ENCODE results near the gene KIF26A.

The KIF26A gene

DNA sequence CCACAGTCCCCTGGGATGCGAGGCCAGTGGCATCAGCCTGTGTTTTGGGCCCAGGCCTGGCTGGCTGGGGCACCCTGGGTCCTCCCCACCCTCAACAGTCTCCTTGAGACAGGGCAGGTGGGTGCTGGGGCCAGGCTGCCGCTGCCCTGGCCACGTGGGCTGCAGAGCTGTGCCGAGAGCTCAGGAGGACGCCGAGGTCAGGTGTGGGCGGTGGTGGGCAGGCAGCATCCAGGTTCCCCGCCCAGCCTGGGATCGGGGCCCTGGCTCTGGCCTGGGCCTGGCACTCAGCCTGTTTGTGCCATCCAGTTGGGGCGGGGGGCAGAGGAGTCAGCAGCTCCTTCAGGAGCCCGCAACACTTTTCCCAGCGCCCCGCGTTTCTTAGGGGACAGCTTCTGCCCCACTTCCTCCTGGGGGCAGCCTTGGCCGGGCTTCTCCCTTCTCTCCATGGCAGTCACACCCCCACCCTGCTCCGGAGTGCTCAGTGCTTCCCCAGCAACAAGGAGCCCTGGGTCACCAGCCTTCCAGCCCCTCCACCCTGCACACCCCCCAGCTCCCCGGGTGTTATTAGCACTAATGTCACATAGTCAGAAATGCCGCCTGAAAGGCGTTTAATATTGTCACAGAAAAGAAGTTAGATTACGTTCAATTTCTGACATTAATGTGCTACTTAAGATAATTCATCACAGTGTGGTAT, 30.8 kb downstream of the KIF26A start:
- no peak overlapping the region for H3K4me3 ChIP-seq (ENCODE audit: low read depth, low read length)
- TF ChIP-seq, protein P1, sequence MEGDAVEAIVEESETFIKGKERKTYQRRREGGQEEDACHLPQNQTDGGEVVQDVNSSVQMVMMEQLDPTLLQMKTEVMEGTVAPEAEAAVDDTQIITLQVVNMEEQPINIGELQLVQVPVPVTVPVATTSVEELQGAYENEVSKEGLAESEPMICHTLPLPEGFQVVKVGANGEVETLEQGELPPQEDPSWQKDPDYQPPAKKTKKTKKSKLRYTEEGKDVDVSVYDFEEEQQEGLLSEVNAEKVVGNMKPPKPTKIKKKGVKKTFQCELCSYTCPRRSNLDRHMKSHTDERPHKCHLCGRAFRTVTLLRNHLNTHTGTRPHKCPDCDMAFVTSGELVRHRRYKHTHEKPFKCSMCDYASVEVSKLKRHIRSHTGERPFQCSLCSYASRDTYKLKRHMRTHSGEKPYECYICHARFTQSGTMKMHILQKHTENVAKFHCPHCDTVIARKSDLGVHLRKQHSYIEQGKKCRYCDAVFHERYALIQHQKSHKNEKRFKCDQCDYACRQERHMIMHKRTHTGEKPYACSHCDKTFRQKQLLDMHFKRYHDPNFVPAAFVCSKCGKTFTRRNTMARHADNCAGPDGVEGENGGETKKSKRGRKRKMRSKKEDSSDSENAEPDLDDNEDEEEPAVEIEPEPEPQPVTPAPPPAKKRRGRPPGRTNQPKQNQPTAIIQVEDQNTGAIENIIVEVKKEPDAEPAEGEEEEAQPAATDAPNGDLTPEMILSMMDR (IDR thresholded peaks at IDR 0.05; ENCODE audit: borderline replicate concordance, insufficient read depth, low read depth, low read length) = no peak

GRCh38 chr14:104169699-104170479, 31.5 kb downstream of the KIF26A start:
- H3K4me3 ChIP-seq (ENCODE audit: low read depth, low read length) = no peak overlapping the region
- TF ChIP-seq, protein P1 (IDR thresholded peaks at IDR 0.05; ENCODE audit: borderline replicate concordance, insufficient read depth, low read depth, low read length) = no peak

GRCh38 chr14:104171029-104171697, 32.8 kb downstream of the KIF26A start:
- H3K4me3 ChIP-seq (ENCODE audit: low read depth, low read length) = no peak overlapping the region
- TF ChIP-seq, protein P1 (IDR thresholded peaks at IDR 0.05; ENCODE audit: borderline replicate concordance, insufficient read depth, low read depth, low read length) = no peak

- H3K4me3 ChIP-seq (ENCODE audit: low read depth, low read length) = no peak overlapping the region
- TF ChIP-seq, protein P1 (IDR thresholded peaks at IDR 0.05; ENCODE audit: borderline replicate concordance, insufficient read depth, low read depth, low read length) = no peak
Measured at GRCh38 chr14:104171895-104172294, 33.5 kb downstream of the KIF26A start.

GRCh38 chr14:104172349-104172748, 34.0 kb downstream of the KIF26A start:
- TF ChIP-seq, protein P1 (IDR thresholded peaks at IDR 0.05; ENCODE audit: borderline replicate concordance, insufficient read depth, low read depth, low read length) = no peak
- no peak overlapping the region for H3K4me3 ChIP-seq (ENCODE audit: low read depth, low read length)

DNA sequence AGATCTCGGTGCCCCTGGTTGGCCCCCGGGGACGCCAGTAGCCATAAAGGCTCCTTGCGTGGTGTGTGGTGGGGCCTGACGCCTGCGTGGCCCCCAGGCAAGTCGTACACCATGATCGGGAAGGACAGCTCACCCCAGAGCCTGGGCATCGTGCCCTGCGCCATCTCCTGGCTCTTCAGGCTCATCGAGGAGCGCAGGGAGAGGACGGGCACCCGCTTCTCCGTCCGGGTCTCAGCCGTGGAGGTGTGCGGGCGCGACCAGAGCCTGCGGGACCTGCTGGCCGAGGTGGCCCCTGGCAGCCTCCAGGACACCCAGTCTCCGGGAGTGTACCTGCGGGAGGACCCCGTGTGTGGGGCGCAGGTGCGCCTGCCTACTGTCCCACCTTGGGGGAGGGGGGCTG, 34.5 kb downstream of the KIF26A start:
- TF ChIP-seq, protein P1 (IDR thresholded peaks at IDR 0.05; ENCODE audit: borderline replicate concordance, insufficient read depth, low read depth, low read length) = no peak
- H3K4me3 ChIP-seq (ENCODE audit: low read depth, low read length) = no peak overlapping the region
